Activated CD8-positive, alpha-beta memory T cell treated with anti-CD3 and anti-CD28 coated beads for 24 hours (primary cell): ENCODE results near the gene C3orf18.
"Not testable (repeated sequence)": the region's sequence is repeated elsewhere in the genome, so short reads cannot be mapped to it uniquely, and the experiment has no call there.

Experiments
- DNase-seq: peaks from one replicate; pipeline ENCODE4 v3.0.0-alpha.2; 2020

The C3orf18 gene

GRCh38 chr3:50519471-50520089 is 48.0 kb downstream of the C3orf18 start:
- peak; percentile 91 for DNase-seq

- DNase-seq, result no peak
These were observed 49.1 kb downstream of the C3orf18 start for GRCh38 chr3:50518436-50518835.

DNA sequence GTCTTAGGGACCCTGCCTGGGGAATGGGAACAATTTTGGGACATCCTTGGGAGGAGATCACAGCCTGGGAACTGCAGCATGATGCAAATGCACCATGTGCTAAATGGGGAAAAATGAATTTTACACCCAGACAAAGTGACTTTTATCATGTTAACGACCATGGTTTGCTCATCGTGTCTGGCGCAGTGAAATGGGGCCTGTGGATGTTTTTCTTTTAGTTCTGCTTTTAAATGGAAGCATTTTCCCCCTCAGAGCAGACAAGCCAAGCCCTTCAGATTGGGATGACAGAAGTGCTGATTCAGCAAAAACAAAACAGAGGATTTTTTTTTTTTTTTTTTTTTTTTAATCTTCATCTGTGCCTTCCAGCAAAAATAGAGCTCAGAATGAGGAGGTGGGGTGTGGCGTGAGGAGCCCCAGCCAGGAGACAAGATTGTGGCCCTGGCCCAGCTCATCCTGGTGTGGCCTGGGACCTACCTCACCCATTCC is 49.8 kb downstream of the C3orf18 start:
- DNase-seq, result no peak

DNA sequence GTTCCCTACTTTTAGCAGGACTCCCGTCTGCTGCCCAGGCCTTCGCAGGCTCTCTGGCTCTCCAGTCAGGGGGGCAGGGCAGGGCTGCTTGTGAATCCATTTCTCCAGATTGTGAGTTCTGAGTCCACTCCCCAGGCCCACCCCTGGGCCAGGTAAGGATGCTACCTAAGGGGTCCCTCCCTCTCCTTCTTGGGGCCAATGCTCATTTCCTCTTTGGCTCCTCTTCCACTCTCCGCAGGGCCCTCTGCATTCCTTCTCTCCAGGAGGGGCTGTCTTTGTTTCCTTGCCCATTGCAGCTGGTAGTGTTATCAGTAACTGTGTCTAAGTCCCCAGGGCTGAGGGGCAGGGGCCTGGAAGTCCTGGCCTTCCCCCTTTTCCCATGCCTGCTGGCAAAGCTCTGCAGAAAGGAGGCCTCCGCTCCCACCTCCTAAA is 51.1 kb downstream of the C3orf18 start:
- no peak for DNase-seq

DNA sequence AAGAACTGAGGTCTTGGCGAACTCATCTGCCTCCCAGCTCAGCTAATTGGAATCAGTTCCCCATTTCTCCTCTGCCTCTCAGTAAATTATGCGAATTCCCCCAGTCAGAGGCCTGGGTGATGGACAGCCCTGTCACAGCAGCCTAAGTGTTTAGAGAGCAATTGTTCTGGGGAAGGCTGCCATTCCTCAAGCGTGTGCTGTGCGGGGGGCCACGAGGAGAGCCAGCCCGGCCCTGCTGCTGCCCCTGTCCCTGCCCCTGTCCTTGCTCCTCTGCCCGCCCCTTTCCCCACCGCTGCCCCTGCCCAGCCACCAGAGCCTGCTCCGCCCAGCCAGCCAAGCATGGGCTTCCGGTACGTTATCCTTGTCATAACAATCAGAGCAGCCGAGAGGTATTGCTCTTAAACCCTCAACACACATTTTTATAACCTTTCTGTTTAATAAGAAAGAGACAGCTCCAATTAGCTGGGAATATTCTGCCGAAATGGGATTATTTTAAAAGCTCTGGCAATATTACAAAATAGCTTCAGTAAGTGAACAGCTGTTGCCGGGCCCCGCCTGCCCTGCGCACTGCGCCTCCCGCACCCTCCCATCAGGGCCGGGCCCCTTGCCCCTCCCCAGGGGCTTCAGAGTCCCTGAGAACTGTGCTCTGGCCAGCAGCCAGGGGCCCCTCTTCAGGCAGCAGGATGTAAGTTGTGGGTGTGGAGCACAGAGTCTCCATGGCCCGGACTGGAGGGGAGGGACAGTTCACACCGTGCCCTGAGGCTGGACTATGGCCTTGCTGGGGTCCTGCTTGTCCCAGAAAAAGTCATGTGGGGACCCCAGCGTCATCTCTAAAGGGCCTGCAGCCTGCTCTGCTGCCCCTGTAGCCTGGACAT is 51.7 kb downstream of the C3orf18 start:
- DNase-seq, result no peak

GRCh38 chr3:50512908-50513307 is 54.6 kb downstream of the C3orf18 start:
- DNase-seq, result not testable (repeated sequence)

DNA sequence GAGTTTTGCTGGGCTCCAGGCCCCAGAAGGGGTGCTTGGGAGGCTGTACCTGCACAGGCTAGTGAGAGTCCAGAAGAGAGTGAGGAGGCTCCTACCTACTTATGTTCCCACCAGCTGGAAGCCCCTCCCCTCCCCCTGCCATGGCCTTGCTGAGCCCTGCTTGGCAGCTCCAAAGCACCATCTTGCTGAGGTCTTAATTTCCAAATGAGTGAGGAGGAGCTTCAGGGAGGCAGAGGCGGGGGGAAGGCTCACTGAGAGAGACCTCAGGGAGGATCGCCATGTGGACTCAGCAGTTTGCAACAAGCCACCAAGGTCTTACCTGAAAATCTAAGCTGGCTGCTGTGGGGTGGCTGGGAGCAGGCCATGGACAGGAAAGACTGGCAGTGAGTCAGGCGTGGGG is 55.4 kb downstream of the C3orf18 start:
- DNase-seq, result no peak

DNA sequence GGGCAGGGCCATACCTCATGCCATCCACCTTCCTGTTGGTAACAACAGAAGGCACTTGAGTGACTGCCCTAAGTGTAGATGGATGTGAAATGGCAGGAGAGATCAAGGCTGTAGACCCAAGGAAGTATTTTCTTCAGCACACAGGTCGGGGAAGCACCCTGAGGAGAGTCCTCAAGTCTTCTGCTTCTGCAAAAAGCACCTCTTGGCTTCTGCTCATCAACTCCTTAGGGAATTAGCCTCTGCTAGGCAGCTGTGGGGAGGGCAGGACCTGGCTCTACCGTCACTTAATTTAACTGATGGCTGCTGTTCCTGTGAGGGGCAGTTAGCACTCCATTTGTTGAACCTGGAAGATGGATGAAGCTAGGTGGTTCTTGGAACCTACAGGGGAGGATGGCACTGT is 57.2 kb downstream of the C3orf18 start:
- no peak for DNase-seq

DNA sequence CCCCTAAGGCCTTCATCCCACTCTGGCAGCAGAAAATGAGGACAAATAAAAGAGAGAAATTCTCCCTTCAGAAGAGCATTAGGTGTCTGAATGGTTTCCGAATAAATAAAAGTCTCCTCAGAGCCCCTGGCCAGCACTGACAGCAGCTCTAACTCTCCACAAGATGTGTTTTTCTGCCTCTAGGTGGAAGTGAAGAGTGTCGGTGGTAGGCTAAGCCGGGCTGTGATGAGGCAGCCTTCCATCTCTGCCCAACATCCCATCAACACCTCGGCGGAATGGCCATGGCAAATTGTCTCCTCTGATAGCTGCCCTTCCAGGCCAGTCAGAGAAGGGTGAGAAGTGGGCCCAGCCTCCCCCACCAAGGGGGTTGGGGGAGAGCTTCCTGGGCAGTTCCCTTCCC is 57.8 kb downstream of the C3orf18 start:
- DNase-seq, result no peak

GRCh38 chr3:50508821-50509220 is 58.7 kb downstream of the C3orf18 start:
- DNase-seq, result no peak
